ENCODE data around the gene LHFPL5. TPM values are rescaled to one million over a fixed set of nuclear protein-coding genes. Genes with fewer than 3 reads are reported as not detected.

The LHFPL5 gene
- total and polyA plus RNA-seq, 2 of the 8 experiments (the other 6 are each of a cell fraction or from before 2014, with no cell fraction given), result 0.03 TPM; not detected in 1

- Histone ChIP-seq H3K23ac (ENCODE audit: insufficient read length) (no peak overlapping the region), H4K5ac (ENCODE audit: insufficient read length, low read depth, low read length) (no peak overlapping the region), H3K79me1 (ENCODE audit: low read depth, low read length) (no peaks in the 10 kb centered on the region), H3K4me1 (replicated peaks in 1 of 4; ENCODE audit: control insufficient read depth in 3 of 4, insufficient read depth in 4 of 4, low read length in 3 of 4) (peaks cover 0 to 5% (median under 1%) of the 10 kb centered on the region in 4 experiments; a peak in 1 of 7 replicates), H4K20me1 (replicated peaks in 1 of 2; ENCODE audit: control insufficient read depth in 1 of 2, insufficient read depth in 2 of 2, low read length in 2 of 2) (no peaks in the 10 kb centered on the region), H4K91ac (replicated peaks; ENCODE audit: insufficient read length, low read length) (no peak overlapping the region), H3K23me2 (ENCODE audit: low read depth, low read length) (peaks cover 5% of the 10 kb centered on the region), H3K79me2 (ENCODE audit: control insufficient read depth in 1 of 2, insufficient read depth in 2 of 2, low read length in 2 of 2) (no peaks in the 10 kb centered on the region), H3K9ac (replicated peaks in 1 of 4; ENCODE audit: extremely low read depth in 1 of 4, low read depth in 3 of 4, low read length in 3 of 4) (no peak overlapping the region), H3K4me2 (ENCODE audit: insufficient read depth in 1 of 2, low read depth in 2 of 2, low read length in 2 of 2) (no peak overlapping the region), H2BK5ac (ENCODE audit: low read depth, low read length) (no peak overlapping the region), H3K56ac (replicated peaks; ENCODE audit: insufficient read length, low read depth, low read length) (no peak overlapping the region), H3K4ac (replicated peaks; ENCODE audit: insufficient read length, low read depth, low read length) (no peak overlapping the region), H4K8ac (ENCODE audit: extremely low read depth, insufficient read depth, low read length) (no peak overlapping the region), H3K9me3 (ENCODE audit: insufficient read depth in 2 of 2, low read depth in 1 of 2, low read length in 1 of 2) (no peaks in the 10 kb centered on the region), H3K27ac (ENCODE audit: low read depth, low read length) (no peak overlapping the region), H2BK15ac (ENCODE audit: low read length) (no peak overlapping the region), H2BK20ac (ENCODE audit: low read length) (peak overlapping the region; percentile 34; the same call in 1 of the 2 replicates), H3K4me3 (ENCODE audit: extremely low read depth in 1 of 4, insufficient read depth in 2 of 4, low read depth in 3 of 4, low read length in 4 of 4) (no peak overlapping the region), H3K27me3 (replicated peaks in 1 of 4; ENCODE audit: control insufficient read depth in 3 of 4, extremely low read depth in 1 of 4, insufficient read depth in 3 of 4, low read length in 3 of 4) (peaks cover 0 to 8% (median 3%) of the 10 kb centered on the region in 4 experiments; a peak in 4 of 7 replicates), H3K18ac (ENCODE audit: extremely low read depth, low read length) (no peak overlapping the region), H2BK120ac (replicated peaks; ENCODE audit: low read depth, low read length) (no peak overlapping the region), H3K36me3 (ENCODE audit: control insufficient read depth in 2 of 4, insufficient read depth in 4 of 4, low read length in 3 of 4) (no peaks in the 10 kb centered on the region), H3K14ac (ENCODE audit: insufficient read length) (no peak overlapping the region), H2BK12ac (ENCODE audit: low read depth, low read length) (0 out of 2 replicates have a peak overlapping the region, but pooled peaks have one; percentile 33), H2AK5ac (ENCODE audit: low read depth, low read length) (peak overlapping the region; percentile 93), H2AFZ (ENCODE audit: low read length) (no peak overlapping the region)
- WGBS, 2 experiments (ENCODE audit: extremely low coverage in 1 of 2, insufficient coverage in 1 of 2, insufficient read length in 1 of 2, insufficient replicate concordance in 2 of 2, low coverage in 1 of 2, low lambda C conversion rate in 2 of 2, missing lambda C conversion rate in 1 of 2), result 85% methylated on average over 2 of the region's 2 CpGs; no CpG with 5 or more reads in 1 of the 2 experiments
- DNase-seq (ENCODE audit: low read depth in 1 of 2, low spot score in 2 of 2), result no peak
- ChIA-PET POLR2A (ENCODE audit: partially characterized antibody) (interaction anchor here (3.0 kb wide), 1 partner anchor 14 kb away, joined by 21 read pairs; no protein-coding TSS in a partner anchor), CTCF (ENCODE audit: partially characterized antibody) (interaction anchor here (1.0 kb wide), 1 partner anchor 24 kb away, joined by 3 read pairs; no protein-coding TSS in a partner anchor)
- FAIRE-seq, result no peak
- TF ChIP-seq KDM5A (IDR thresholded peaks at IDR 0.05; ENCODE audit: low read length), result no peak
- no peak for TF ChIP-seq EP300 (IDR thresholded peaks at IDR 0.05; ENCODE audit: borderline replicate concordance in 1 of 2, low read depth in 2 of 2, low read length in 2 of 2)
- no peak for TF ChIP-seq SP4 (IDR thresholded peaks at IDR 0.05; ENCODE audit: low read length)
- TF ChIP-seq ATF3 (IDR thresholded peaks at IDR 0.05; ENCODE audit: insufficient read depth, low read depth, low read length), result no peak
- TF ChIP-seq POU5F1 (IDR thresholded peaks at IDR 0.05; ENCODE audit: low read depth, low read length), result no peak
- TF ChIP-seq SUZ12 (IDR thresholded peaks at IDR 0.05; ENCODE audit: low read length), result no peak
- no peak for TF ChIP-seq CHD2 (IDR thresholded peaks at IDR 0.05; ENCODE audit: low read length)
- TF ChIP-seq BRCA1 (IDR thresholded peaks at IDR 0.05; ENCODE audit: low read depth, low read length), result no peak
- TF ChIP-seq KDM4A (IDR thresholded peaks at IDR 0.05; ENCODE audit: low read depth, low read length, severe bottlenecking), result no peak
- TF ChIP-seq TEAD4 (IDR thresholded peaks at IDR 0.05; ENCODE audit: low read depth, low read length), result no peak
- no peak for TF ChIP-seq EGR1 (IDR thresholded peaks at IDR 0.05; ENCODE audit: borderline replicate concordance, low read depth, low read length)
- TF ChIP-seq NRF1 (IDR thresholded peaks at IDR 0.05; ENCODE audit: low read depth, low read length), result no peak
- TF ChIP-seq CTBP2 (IDR thresholded peaks at IDR 0.05; ENCODE audit: borderline replicate concordance, insufficient read depth, insufficient read length, low read length), result no peak
Measured at GRCh38 chr6:35778437-35778836, 26.7 kb upstream of the LHFPL5 start.

Data from H1 (cell line).